BJ (cell line): ENCODE data around the gene ATP5PB. TPM values are rescaled to one million over a fixed set of nuclear protein-coding genes. Genes with fewer than 3 reads are reported as not detected.

ENCODE experiments used
- CTCF ChIA-PET: fragments of 350-600 bp; formaldehyde crosslinking; extraction: SDS; loops from one replicate; lab custom pipeline; 2021; ENCODE audit warnings: antibody characterized with exemption, inconsistent platforms; lab: Yijun Ruan, JAX
- POLR2A ChIA-PET: fragments of 300-600 bp; sonication (Branson Sonifier 250); formaldehyde crosslinking; extraction: SDS; loops from one replicate; lab custom pipeline; 2021; ENCODE audit warnings: antibody characterized with exemption; lab: Charles Lee
- DNase-seq: peaks from one replicate; pipeline ENCODE4 v3.0.0-alpha.2; 2011; ENCODE audit warnings: low read depth
- H3K27me3 ChIP-seq: 2 replicates; pipeline ENCODE4 v1.6.0; 2011; ENCODE audit warnings: low read length; ENCODE audit not compliant: control insufficient read depth, insufficient read depth
- H3K36me3 ChIP-seq: 2 replicates; pipeline ENCODE4 v1.5.1; 2011; ENCODE audit warnings: low read length; ENCODE audit not compliant: control insufficient read depth, insufficient read depth
- H3K4me3 ChIP-seq: 2 replicates; pipeline ENCODE4 v1.5.1; 2011; ENCODE audit warnings: low read depth, mild to moderate bottlenecking, control low read depth, low read length
- CTCF ChIP-seq: IDR thresholded peaks from 2 replicates; pipeline ENCODE4 v1.5.1; 2011; ENCODE audit warnings: low read depth, mild to moderate bottlenecking, control low read depth, inconsistent platforms, low read length, moderate library complexity; ENCODE audit not compliant: insufficient read depth
- polyA plus RNA-seq: library from polyadenylated mRNA; depleted of rRNA; stranded (reverse); fragments of >200 nt; gene quantifications from 2 replicates; pipeline ENCODE4 v1.2.3, GENCODE V29; 2011

ATP5PB gene
- polyA plus RNA-seq, 1 experiment: 224 TPM

- CTCF ChIA-PET: no interaction called here
Measured at GRCh38 chr1:111468717-111469100, 19.4 kb downstream of the ATP5PB start.

GRCh38 chr1:111469539-111469938 lies 20.3 kb downstream of the ATP5PB start:
- Histone ChIP-seq H3K27me3 (no peaks in the 10 kb centered on the region), H3K4me3 (no peak overlapping the region), H3K36me3 (no peaks in the 10 kb centered on the region)
- CTCF ChIA-PET: no interaction called here
- no peak for TF ChIP-seq CTCF
- POLR2A ChIA-PET: no interaction called here
- DNase-seq: no peak

More at GRCh38 chr1:111468717-111469100, 19.4 kb downstream of the ATP5PB start:
- H3K36me3 ChIP-seq: no peaks in the 10 kb centered on the region
- DNase-seq: no peak
- H3K27me3 ChIP-seq: no peaks in the 10 kb centered on the region
- POLR2A ChIA-PET: no interaction called here
- TF ChIP-seq CTCF: no peak
- H3K4me3 ChIP-seq: no peak overlapping the region

DNA sequence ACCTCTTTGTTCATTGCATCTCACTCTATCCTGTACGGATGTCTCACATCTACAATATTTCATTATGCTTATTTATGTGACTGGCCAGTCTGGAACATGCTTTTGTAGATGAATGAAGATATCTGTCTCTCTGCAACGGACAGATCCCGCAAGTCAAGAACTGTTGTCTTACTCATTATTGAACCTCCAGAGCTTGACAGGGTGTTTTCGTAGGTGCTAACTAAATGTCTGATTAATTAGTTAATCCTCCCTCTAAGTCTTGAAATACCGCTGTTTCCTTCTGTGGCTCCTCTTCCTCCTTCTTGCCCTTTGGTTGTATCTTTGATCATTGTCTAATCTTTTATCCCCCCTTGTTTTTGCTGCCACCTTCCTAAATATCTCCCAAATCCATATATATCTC lies 21.3 kb downstream of the ATP5PB start:
- ChIA-PET POLR2A (no interaction called here), CTCF (no interaction called here)
- Histone ChIP-seq H3K4me3 (no peak overlapping the region), H3K36me3 (no peaks in the 10 kb centered on the region), H3K27me3 (no peaks in the 10 kb centered on the region)
- TF ChIP-seq CTCF: no peak
- no peak for DNase-seq

GRCh38 chr1:111471012-111471411 lies 21.7 kb downstream of the ATP5PB start:
- CTCF ChIA-PET: interaction anchor here (0.6 kb wide), 1 partner anchor 271 kb away, joined by 4 read pairs; no protein-coding TSS in a partner anchor
- TF ChIP-seq CTCF: no peak
- POLR2A ChIA-PET: no interaction called here

DNA sequence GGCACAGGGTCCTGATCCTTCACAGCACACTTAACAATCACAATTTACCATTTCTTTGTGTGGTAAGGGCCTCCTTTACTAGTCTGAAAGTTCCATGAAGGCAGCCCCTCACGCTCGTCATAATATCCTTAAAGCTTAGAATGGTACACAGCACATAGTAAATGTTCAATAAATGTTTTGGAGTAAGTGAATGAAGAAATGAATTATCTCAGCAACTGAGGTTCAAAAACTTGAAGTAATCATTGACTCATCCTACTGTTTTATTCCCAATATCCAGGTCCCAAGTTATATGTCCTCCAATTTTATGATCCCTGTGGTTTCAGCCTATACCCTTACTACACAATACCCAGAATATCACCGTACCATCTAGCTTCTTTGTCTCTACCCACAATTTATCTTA lies 22.3 kb downstream of the ATP5PB start:
- H3K4me3 ChIP-seq: no peak overlapping the region
- no peak for TF ChIP-seq CTCF
- H3K27me3 ChIP-seq: no peaks in the 10 kb centered on the region
- ChIA-PET CTCF (interaction anchor here (0.6 kb wide), 1 partner anchor 270 kb away, joined by 4 read pairs; no protein-coding TSS in a partner anchor), POLR2A (no interaction called here)
- no peak for DNase-seq
- no peaks in the 10 kb centered on the region for H3K36me3 ChIP-seq

More at GRCh38 chr1:111471012-111471411, 21.7 kb downstream of the ATP5PB start:
- no peak overlapping the region for H3K4me3 ChIP-seq
- no peaks in the 10 kb centered on the region for H3K27me3 ChIP-seq
- no peak for DNase-seq
- no peaks in the 10 kb centered on the region for H3K36me3 ChIP-seq
